Loucy (cell line): ENCODE results near the gene CEP112.

ENCODE experiments used
- CTCF ChIP-seq: fragments of 200-600 bp; sonication (generic); conservative IDR thresholded peaks from 2 replicates; pipeline ENCODE4 v1.5.1; 2014; ENCODE audit warnings: mild to moderate bottlenecking, antibody characterized with exemption, low read length
- EZH2phosphoT487 ChIP-seq: fragments of 200-600 bp; IDR thresholded peaks from 2 replicates; pipeline ENCODE4 v1.6.1; 2018; ENCODE audit warnings: antibody characterized with exemption, mild to moderate bottlenecking, moderate library complexity, borderline replicate concordance

- TF ChIP-seq CTCF (no peak), EZH2phosphoT487 (no peak)
Observed at GRCh38 chr17:65626451-65626850, 565.5 kb downstream of the CEP112 start.
